Activated CD4-positive, alpha-beta T cell treated with anti-CD3 and anti-CD28 coated beads, Interleukin-10, Interleukin-2, amounts not matched to agents 100 ng/mL and 50 ng/mL, durations not matched to agents 16 hours and 8 hours (primary cell): ENCODE data around the gene RCE1.

ENCODE experiments used
- DNase-seq: peaks from one replicate; pipeline ENCODE4 v3.0.0-alpha.2; 2020

RCE1 gene

DNA sequence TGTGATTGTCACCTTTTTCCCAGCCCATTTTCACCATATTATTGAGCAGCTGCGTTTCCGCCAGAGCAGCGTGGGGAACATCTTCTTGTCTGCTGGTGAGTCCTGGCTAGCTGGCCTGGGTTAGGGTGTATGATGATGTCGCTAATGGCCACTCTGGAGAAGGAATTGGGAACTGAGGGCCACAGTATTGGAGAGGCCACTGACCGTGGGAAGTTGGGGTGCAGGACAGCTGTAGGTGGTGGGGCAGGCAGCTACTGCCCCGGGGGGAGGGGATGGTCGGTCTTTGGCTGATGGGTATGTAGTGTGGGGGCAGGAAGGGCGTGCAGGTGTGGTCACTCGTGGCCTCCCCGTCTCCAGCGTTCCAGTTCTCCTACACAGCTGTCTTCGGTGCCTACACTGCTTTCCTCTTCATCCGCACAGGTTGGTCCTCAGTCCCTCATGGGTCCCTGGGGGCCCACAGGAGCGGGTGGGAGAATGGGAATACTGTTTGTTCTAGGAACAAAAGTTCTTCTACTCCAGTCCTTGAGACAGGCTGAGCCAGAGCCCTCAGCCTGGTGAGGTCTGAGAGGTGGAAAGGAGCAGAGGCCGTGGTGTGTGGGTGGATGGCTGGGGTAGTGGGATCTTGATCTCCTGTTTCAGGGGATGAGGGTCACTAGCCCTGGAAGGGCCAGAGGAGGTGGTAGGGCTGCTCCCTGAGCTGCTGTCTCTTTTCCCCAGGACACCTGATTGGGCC is 2.1 kb downstream of the RCE1 start:
- no peak for DNase-seq

DNA sequence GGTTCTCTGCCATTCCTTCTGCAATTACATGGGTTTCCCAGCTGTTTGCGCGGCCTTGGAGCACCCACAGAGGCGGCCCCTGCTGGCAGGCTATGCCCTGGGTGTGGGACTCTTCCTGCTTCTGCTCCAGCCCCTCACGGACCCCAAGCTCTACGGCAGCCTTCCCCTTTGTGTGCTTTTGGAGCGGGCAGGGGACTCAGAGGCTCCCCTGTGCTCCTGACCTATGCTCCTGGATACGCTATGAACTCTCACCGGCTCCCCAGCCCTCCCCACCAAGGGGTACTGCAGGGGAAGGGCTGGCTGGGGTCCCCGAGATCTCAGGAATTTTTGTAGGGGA is 2.6 kb downstream of the RCE1 start:
- no peak for DNase-seq

DNA sequence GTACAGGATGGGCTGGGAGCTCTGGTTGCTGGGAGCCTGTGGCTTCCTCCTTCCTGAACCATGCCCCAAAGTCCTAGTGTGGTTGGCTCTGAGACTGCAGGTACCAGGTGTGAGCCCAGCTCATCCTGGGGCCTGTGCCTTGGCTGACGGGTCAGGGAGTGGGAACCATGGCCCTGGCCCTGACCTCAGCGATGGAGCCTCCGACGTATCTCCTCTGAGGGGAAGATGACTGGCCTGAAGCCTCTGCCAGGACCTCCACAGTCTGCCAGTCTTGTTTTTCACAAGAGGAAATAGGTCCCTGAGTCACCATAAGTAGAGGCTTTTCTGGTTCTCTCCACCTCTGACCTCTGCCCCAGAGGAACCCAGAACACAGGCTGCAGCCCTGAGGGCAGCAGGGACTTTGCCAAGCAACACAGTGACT is 3.4 kb downstream of the RCE1 start:
- DNase-seq: no peak

DNA sequence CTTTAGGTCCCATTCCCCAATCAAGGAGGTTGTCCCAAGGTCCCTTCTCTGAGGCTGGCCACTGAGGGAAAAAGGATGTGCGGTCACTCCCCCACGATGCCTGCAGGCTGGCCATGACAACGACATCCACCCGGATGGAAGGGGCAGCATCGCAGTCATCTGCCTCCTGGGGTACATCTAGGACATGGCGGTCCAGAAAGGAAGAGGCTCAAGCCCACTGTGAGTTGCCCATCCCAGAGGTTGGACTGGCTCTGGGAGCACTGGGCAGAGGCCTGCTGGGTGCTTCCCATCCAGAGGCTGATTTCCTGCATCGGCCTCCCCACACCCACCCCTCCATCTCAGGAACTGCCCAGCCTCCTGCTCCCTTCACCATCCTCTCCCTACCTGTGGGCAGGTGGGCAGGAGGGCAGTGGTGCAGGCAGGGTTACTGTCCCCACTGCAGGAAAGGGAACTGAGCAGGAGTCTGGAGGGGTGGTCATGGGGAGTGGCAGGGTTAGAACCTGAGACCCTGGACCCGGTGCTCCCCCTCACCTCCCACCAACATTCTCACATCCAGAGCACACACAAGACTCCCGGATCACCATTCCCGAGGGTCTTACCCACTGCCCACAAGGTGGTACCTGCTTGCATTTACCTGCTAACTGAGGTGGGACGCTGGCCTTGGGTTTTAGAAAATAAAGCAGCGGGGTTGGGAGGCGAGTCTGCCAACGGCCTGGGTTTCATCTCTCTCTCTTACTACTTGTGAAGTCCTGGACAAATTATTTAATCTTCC is 4.4 kb downstream of the RCE1 start:
- DNase-seq: no peak

DNA sequence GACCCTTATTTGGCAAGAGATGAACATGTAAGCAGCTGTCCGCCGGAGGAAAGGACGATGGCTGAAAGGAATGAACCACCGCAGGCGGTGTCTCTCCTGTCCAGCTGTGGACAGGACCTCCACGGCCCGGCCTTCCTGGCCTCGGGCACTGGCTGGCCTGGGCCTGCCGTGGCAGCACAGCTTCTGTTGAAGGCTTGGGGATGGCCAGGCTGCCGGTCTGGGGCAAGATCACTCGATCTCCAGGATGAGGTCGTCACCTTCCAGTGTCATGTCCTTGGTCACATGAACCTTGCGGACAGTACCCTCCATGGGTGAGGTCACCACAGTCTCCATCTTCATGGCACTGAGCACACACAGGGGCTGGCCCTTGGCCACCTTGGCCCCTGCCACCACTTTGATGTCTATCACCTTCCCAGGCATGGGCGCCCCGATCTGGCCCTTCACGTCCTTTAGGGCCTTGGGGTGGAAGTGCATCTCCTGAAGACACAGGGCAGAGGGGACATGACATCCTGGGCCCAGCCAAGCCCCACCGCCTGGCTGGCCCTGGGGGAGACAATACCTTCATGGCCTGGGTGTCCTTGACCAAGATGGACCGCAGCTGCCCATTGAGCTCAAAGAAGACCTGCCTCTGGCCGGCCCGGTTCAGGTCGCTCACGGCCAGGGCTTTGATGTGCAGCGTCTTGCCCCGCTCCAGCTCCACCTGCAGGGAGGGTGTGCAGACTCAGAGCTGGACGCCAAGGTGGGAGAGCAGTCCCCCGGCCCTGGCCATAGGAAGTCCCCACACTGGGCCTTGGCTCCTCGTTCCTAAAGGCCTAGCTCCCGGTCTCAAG is 5.6 kb downstream of the RCE1 start:
- DNase-seq: no peak

DNA sequence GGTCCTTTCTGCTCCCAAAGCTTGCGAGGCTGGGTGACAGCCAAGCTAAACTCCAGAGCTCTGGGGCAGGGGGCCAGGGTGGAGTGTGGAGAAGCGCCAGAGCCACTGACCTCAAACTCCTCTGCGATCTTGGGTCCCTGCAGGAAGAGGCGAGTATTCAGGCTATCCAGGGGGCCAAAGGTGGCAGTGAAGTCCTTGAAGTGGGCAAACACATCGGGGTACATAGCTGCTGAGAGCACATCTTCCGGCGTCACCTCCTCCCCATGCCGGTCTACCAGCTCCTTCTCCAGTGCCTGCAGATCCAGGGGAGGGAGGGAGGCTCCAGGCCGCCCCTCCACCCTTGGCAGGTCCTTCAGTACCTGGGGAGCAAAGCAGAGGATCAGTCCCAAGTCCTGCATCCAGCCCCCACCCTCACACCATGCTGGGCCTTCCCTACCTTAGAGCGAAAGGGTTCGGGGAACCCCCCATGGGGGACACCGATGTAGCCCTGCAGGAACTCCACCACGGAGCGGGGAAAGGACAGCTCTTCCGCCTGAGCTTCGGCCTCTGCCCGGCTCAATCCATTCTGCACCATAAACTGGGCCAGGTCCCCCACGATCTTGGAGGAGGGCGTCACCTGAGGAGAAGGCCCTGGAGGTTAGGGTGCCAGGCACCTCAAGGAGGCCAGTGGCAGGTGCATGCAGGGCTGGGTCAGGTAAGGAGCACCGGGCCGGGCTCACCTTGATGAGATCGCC is 6.4 kb downstream of the RCE1 start:
- no peak for DNase-seq

DNA sequence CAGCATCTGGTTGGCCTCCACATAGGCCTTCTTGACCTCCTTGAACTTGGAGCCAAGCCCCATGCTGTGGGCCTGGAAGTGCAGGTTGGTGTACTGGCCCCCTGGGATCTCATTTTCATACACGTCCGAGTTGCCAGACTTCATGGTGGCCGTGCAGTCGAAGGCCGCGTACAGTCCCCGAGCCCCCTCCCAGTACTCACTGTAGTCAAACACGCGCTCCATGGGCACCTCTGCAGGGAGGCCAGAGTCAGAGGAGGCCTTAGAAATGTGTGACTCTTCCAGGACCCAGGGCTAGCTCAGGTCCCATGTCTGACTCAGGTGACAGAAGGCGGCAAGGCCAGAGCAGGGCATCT is 7.0 kb downstream of the RCE1 start:
- DNase-seq: no peak

DNA sequence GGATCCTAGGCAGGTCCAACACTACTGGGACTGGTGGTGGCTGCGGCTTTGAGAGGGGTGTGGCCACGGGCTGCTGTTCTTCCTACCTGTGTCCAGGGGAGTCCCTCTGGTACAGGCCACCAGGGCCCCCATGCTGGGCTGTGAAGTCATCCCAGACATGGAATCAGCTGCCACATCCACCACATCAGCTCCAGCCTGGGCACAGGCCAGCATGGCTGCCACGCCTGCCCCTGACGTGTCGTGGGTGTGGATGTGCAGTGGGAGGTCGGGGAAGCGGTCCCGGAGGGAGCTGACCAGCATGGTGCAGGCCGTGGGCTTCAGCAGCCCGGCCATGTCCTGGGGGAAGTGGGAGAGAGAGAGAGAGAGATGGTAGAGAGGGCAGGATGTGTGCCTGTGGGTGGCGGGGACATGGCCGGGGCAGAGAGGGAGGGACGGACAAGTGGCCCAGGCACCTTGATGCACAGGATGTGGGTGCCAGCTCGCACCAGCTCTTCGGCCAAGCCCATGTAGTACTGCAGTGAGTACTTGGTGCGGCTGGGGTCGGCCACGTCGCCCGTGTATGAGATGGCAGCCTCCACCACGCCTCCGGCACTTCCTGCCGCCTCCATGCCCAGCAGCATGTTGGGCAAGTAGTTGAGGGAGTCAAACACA is 7.5 kb downstream of the RCE1 start:
- DNase-seq: no peak

DNA sequence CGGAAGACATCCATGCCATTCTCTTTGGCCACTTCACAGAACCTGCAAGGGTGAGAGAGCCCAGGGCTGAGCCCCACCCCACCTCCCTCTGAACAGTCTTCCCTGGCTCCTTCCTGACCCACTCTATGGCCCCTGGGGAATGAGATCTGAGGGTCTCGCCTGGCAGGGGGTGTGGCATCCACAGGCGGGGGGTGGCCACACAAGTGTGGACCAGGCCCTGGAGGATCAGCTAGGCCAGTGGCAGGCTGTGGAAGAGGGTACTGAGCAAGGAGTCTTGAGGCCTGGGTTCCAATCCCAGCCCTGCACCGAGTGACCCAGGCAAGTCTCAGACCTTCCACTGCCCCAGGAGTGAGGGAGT is 8.0 kb downstream of the RCE1 start:
- DNase-seq: no peak

DNA sequence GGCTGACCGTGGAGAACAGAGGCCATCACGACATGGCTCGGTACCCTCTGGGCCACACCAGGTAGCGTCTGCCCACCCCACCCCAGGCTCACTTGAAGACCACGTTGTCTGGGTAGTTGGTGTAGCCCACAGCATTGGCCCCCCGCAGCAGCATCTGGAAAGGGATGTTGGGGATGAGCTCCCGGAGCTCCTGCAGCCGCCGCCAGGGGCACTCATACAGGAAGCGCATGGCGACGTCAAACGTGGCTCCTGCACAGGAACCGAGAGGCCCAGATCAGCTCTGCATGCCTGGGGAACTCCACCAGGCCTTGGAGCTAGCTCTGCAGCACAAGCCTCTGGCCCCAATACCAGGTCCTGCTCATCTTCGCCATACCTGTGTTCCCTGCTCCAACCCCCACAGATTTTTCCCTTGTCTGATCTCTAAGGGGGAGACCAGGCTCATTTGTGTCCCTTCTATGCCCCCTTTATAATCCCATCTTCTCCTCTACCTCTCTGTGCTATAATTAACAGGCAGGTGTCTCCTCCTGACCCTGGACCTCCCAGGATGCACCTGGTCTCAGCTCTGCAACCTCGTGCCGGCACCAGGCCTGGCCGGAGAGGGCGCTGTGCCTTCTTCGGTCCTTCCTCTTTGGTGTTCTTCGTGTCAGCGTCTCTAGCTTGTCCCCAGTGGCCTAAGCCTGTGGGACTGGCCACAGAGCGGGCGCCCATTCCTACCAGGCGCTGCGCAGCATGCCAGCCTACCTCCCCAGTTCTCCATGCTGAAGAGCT is 8.6 kb downstream of the RCE1 start:
- peak; percentile 52 for DNase-seq

DNA sequence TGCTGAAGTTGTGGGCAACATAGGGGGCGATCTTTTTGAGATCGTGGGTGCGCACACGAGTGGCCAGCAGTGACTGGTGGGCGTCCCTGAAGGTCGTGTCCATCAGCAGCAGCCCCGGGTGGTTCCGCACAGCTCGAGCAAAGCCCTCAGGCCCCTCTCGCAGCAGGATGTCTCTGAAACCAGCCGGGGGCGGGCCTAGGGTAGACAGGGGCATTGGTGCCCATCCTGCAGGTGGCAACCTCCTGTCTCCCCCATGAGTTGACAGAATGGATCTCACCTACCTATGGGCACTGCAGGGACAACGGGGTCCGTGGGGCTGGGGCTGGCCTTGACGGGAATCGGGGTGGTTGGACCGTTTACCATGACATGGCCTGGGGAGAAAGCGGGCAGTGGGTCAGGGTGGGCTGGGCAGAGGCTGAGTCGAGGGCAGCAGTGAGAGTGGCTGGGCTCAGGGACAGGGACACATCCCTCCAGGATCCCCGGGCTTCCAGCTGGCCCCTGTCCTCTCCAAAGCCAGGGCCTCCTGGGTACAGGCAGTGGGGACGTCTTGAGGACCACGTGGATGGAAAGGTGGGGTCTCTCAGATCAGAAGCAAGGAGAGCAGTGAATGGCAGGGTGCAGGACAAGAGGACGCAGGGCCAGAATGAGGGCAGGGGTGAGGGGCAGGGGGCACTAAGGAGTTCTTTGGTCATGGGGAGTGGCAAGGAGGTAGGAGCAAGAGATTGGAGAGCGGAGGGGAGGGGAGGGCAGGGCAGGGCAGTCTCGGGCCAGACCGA is 9.4 kb downstream of the RCE1 start:
- no peak for DNase-seq

DNA sequence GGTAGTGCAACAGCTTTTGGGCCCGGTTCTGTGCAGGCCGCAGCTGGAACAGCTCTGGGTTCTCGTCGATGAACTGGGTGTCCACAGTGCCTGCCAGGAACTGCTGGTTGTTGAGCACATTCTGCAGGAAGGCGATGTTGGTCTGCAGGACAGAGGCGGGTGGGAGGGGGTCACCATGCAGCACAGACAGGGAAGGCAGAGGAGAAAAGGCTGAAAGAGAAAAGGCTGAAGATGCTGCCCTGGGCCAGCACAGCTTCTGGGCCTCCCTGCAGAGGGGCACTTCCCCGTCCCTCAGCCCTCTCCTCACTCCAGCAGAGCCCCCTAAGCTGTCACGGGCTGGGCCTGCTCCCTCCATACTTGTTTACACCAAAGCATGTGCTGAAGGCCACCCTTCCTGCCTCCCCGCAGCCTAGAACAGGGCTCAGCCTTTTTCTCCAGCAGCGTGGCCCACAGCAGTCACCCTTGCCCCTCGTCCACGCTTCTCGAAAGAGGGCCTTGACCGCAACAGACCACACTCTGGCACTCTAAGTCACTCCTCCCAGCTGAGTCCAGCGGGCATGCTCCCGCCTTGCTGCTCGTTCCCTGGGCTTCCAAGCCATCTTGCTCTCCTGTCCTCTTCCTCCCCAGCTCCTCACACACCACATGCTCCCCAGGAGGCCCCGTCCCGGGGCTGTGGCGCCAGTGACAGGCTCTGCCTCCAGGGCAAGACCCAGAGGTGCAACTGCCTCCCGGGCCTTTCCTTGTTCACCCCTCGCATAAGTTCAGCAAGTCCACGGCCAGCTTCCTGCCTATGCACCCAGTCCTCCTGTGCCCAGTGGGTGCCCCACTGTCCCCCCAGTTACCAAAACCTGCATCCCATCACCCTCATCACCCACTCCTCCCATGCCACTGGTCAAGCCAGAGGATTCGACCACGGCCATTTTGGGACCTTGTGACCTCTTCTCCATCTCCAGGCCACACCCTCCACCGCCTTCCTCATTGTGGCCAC is 10.3 kb downstream of the RCE1 start:
- DNase-seq: no peak

DNA sequence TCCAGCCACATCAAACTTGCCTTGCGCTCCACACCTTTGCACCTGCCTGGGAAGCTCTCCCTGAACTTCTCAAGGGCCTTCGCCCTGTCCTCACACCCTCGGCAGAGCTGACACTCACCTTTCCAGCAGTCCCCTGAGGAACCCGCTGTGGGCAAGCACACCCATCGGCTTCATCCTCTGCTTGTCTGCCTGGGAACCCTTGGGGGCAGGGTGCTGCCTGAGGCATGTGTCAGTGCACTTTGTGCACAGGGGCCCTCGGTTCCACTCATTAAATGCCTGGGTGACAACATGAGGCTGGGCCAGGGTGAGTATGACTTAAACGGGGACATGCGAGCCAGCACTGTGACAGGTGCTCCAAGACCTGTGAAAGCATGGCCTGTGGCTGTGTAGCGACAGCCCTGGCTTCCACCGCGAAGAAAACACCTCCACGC is 11.0 kb downstream of the RCE1 start:
- no peak for DNase-seq

DNA sequence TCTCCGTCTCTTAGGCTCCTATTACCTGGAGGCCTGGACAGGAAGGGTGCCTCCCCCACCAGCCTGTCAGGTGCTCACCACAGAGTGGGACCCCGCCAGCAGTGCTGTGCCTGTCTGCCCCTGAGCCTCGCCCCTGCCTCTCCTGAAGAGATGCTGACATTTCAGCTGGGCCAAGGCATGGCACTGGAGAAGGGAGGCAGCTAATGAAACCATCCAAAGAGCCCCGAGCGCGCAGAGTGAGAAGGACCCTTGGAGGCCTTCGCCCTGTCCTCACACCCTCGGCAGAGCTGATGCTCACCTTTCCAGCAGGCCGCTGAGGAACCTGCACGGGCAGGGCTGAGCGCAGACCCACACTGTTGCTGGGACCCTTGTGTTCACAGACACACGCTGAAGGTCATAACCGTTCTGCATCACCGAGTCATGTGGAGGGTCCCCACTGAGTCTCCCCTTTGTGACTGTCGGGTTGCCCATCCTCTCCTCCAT is 11.5 kb downstream of the RCE1 start:
- no peak for DNase-seq

DNA sequence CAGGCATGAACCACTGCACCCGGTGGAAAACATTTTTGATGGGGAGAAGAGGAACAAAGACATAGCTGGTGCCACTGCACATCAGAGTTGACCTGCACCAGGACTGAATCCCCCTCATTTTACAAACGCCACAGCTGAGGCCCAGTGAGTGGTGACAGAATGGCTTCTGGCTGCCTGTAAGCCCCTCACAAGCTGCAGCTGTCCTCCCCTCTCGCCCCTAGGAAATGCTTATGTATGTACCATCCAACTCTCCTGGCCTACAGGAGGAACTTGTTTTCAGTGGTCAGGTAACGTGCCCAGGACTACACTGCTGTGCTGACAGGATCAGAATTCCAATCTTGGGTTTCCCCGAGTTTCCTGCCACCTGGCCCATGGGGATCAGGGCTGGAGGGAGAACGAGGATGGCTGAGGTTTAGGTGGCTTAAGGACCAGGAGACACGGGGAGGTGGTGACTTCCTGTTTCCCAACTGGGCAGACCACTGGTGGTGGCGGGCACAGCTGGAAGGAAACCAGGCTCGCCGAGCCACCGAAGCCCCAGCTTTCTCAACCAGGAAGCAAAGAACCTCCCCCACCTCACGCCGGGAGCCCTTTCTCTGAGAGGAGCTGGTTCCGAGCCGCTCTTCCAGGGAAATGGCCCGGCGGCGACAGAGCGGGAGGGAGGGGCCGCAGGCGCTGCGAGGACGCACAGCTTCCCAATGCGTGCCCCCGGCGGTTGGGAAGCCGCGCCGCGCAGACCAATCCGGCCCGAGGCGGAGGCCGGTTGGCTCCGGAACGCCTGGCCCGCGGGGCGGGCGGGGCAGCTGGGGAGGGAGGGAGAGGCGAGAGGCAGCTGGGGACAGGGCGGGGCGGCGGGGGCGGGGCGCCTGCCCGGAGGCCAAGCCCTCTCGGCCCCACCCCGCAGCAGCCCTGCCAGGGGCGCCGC is 12.6 kb downstream of the RCE1 start:
- peak; percentile 97 for DNase-seq

DNA sequence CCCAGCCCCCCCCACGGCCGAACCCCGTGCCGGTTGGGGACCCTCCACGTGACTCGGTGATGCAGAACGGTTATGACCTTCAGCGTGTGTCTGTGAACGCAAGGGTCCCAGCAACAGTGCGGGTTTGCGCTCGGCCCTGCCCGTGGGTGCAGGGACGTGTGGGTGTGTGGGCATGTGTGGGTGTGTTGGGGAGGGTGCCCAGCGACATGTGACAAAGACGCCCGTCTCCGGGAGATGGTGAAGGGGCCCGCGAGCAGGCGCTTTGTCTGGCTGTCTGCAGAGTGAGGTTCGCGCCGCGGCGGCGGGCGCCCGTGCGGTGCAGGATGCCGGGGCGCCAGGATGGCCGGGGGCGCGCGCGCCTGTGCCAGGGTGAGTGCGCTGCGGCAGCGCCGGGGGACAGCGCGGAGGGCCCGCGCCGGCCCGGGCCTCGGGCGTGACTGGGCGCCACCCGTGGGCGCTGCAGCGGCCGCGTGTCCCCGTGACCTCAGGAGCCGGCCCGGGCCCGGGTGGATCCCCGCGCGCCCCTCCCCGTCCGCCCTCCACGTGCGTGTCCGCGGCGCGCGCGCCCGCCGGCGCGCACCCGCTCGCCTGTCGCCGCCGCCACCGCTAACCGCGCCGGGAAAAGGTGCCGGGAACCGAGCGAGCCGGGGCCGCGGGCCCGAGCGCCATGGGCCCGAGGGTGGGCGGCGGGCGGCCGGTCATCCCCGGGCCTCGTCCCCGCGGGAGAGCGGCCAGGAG is 13.4 kb downstream of the RCE1 start, which contains the start of gene LRFN4:
TSS of gene LRFN4 (plus strand) at position 569 of the 738 bp plus-strand sequence. CDS start 681 bp downstream, outside the sequence.
- peak; percentile 52 for DNase-seq

DNA sequence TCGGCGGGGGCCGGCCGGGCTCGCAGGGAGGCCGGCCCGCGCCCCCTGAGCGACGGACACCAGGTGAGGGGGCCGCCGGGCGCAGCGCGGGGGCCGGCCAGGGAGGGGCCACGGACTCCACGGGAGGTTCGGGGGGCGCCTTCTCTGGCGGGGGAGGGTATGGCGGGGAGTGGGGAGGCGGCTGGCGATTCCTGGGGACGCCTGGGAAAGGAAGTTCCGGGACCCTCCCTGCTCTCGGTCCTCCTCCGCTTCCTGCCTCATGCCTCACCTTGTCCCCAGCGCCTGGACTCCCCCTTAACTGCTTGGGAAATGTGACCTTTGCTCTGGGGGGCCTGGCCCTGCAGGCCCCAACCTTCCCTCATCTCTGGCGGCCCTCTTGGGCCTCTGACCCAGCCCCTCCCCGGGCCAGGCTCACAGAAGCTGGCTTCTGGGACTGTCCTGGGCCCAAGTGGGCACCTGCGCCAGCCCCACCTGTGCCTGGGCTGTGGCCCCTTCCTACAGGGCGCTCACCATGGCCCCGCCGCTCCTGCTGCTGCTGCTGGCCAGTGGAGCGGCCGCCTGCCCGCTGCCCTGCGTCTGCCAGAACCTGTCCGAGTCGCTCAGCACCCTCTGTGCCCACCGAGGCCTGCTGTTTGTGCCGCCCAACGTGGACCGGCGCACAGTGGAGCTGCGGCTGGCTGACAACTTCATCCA is 14.1 kb downstream of the RCE1 start:
- DNase-seq: no peak
